HepG2 (cell line): Measurements from ENCODE around the gene ABHD4. TPM values are rescaled to one million over a fixed set of nuclear protein-coding genes. Genes with fewer than 3 reads are reported as not detected.

Experiments used
- ZNF446 ChIP-seq: sonication (generic); formaldehyde crosslinking; IDR thresholded peaks from 2 replicates; pipeline ENCODE4 v1.5.0; 2020; ENCODE audit warnings: mild to moderate bottlenecking, missing genetic modification reagents
- ZNF556 ChIP-seq: sonication (generic); formaldehyde crosslinking; IDR thresholded peaks from 2 replicates; pipeline ENCODE4 v1.4.0; 2020; ENCODE audit warnings: mild to moderate bottlenecking, missing genetic modification reagents, borderline replicate concordance
- polyA plus RNA-seq, 8 experiments: library from polyadenylated mRNA; depleted of rRNA in 3 of 8; stranded (reverse) in 7 of 8; unstranded in 1 of 8; fragments of >200 nt; fragmentation: Illumina TruSeq in 4 of 8; extraction: Trizol in 4 of 8; gene quantifications; 2 replicates each; pipeline versions ENCODE4 v1.2.1 to v1.2.3, GENCODE V29; 2011 to 2016; ENCODE audit warnings: low read depth in 4 of 8, missing spikeins in 1 of 8, mixed read lengths in 1 of 8; ENCODE audit not compliant: insufficient read depth in 1 of 8
- total RNA-seq, 5 experiments: library from RNA; depleted of rRNA; stranded (reverse); fragments of >200 nt; fragmentation: Illumina TruSeq; extraction: Trizol; gene quantifications; 2 replicates each; pipeline ENCODE4 v1.2.3, GENCODE V29; 2016; ENCODE audit warnings: low read depth in 1 of 5
- TF ChIP-seq, protein P1 (sequence below): sonication (generic); formaldehyde crosslinking; IDR thresholded peaks from 2 replicates; pipeline ENCODE4 v1.4.0; 2020; ENCODE audit warnings: missing genetic modification reagents, low read depth, mild to moderate bottlenecking, borderline replicate concordance
- TF ChIP-seq, protein P2 (sequence below): sonication (generic); formaldehyde crosslinking; IDR thresholded peaks from 2 replicates; pipeline ENCODE4 v1.4.0; 2020; ENCODE audit warnings: mild to moderate bottlenecking, missing genetic modification reagents
- TF ChIP-seq, protein P3 (sequence below): sonication (generic); formaldehyde crosslinking; IDR thresholded peaks from 2 replicates; pipeline ENCODE4 v1.8.1; 2022; ENCODE audit warnings: low read depth, mild to moderate bottlenecking, missing genetic modification reagents

The ABHD4 gene
- total and polyA plus RNA-seq, 2 of the 13 experiments (the other 11 are each of a cell fraction or from before 2014, with no cell fraction given): 16.1 to 47.5 TPM

DNA sequence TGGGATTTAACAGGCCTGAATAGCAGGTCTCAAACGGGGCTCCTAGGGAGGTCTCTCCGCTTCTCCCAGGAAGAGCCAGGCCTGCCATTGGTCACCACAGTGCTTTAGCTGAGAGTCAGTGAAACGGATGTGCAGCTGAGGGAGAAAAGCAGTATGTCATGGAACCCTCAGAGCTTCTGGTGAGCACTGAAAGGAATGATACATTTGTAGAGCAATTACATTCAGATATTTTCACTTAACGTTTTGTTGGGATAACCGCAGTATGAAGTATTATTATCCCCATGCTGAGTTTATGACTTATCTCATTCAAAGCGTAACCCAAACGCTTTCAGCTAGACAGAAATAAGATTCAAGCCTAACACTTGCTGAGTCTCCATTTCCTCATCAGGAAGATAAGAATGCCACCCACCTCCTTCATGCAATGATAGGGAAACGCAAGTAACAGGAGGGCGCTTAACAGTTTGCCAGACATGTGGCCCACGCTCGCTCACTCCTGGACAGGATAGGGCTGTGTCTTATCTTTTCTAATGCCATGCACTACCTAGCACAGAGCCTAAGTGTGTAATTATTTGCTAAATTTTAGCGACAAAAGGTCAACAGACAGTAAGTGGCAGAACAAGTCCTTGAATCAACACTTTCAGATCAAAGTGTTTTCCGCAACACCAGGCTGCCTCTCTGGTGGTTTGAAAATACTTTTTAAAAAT is 37.3 kb upstream of the ABHD4 start (continued):
- TF ChIP-seq, protein P1, sequence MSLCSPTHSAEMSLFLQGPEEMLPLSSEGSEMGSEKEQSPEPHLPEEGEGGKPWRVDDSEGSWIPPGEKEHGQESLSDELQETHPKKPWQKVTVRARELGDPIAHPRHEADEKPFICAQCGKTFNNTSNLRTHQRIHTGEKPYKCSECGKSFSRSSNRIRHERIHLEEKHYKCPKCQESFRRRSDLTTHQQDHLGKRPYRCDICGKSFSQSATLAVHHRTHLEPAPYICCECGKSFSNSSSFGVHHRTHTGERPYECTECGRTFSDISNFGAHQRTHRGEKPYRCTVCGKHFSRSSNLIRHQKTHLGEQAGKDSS (CRISPR knock-in tag): peak; percentile 64; the same call in 1 of the 2 replicates
- TF ChIP-seq, protein P2, sequence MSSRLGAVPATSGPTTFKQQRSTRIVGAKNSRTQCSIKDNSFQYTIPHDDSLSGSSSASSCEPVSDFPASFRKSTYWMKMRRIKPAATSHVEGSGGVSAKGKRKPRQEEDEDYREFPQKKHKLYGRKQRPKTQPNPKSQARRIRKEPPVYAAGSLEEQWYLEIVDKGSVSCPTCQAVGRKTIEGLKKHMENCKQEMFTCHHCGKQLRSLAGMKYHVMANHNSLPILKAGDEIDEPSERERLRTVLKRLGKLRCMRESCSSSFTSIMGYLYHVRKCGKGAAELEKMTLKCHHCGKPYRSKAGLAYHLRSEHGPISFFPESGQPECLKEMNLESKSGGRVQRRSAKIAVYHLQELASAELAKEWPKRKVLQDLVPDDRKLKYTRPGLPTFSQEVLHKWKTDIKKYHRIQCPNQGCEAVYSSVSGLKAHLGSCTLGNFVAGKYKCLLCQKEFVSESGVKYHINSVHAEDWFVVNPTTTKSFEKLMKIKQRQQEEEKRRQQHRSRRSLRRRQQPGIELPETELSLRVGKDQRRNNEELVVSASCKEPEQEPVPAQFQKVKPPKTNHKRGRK: 0 out of 2 replicates have a peak, but pooled peaks have one; percentile 8
- TF ChIP-seq, protein P3, sequence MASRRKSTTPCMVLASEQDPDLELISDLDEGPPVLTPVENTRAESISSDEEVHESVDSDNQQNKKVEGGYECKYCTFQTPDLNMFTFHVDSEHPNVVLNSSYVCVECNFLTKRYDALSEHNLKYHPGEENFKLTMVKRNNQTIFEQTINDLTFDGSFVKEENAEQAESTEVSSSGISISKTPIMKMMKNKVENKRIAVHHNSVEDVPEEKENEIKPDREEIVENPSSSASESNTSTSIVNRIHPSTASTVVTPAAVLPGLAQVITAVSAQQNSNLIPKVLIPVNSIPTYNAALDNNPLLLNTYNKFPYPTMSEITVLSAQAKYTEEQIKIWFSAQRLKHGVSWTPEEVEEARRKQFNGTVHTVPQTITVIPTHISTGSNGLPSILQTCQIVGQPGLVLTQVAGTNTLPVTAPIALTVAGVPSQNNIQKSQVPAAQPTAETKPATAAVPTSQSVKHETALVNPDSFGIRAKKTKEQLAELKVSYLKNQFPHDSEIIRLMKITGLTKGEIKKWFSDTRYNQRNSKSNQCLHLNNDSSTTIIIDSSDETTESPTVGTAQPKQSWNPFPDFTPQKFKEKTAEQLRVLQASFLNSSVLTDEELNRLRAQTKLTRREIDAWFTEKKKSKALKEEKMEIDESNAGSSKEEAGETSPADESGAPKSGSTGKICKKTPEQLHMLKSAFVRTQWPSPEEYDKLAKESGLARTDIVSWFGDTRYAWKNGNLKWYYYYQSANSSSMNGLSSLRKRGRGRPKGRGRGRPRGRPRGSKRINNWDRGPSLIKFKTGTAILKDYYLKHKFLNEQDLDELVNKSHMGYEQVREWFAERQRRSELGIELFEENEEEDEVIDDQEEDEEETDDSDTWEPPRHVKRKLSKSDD (CRISPR knock-in tag): no peak
- TF ChIP-seq ZNF446 (no peak), ZNF556 (CRISPR knock-in tag) (peak; percentile 52; the same call in 1 of the 2 replicates)
